ENCODE data around the gene PNPLA3. TPM values are rescaled to one million over a fixed set of nuclear protein-coding genes. Genes with fewer than 3 reads are reported as not detected.

PNPLA3 gene
- total RNA-seq, 1 experiment from 2014 or later: 4.9 TPM

DNA sequence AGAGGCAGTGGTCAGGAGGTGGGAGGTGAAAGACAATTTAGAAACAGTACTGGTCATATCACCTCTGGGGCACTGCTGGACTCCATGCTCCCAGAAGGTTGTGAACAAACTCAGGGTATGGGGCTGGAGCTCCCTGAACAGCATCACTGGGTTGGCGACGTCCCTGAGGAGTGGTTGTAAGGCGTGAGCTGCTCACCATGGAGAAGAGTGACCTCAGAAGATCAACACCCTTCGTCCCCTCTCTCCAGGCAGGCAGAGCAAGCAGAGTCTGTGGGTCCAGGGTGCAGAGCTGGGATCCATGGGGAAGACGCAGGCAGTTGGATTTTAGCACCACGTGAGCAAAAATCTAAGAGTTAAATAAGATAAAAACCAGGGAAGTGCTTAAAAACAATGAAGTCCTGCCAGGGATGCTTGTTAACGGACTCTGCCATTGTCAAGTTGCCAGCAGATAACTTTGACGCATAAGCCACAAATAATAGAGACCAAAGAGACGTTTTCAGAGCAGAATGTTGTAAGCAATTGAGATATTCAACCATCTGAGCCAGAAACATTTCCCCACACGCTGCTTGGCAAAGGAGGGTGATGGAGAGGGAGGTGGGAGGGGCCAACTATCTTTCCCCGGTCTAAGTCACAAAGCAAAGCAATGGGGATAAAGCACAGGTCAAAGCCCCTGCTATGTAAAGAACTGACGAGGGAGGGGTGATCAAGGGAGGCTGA is 45.4 kb upstream of the PNPLA3 start:
- TF ChIP-seq TCF7L2 (IDR thresholded peaks at IDR 0.05; ENCODE audit: low read depth, low read length): no peak
- TF ChIP-seq, protein P1, sequence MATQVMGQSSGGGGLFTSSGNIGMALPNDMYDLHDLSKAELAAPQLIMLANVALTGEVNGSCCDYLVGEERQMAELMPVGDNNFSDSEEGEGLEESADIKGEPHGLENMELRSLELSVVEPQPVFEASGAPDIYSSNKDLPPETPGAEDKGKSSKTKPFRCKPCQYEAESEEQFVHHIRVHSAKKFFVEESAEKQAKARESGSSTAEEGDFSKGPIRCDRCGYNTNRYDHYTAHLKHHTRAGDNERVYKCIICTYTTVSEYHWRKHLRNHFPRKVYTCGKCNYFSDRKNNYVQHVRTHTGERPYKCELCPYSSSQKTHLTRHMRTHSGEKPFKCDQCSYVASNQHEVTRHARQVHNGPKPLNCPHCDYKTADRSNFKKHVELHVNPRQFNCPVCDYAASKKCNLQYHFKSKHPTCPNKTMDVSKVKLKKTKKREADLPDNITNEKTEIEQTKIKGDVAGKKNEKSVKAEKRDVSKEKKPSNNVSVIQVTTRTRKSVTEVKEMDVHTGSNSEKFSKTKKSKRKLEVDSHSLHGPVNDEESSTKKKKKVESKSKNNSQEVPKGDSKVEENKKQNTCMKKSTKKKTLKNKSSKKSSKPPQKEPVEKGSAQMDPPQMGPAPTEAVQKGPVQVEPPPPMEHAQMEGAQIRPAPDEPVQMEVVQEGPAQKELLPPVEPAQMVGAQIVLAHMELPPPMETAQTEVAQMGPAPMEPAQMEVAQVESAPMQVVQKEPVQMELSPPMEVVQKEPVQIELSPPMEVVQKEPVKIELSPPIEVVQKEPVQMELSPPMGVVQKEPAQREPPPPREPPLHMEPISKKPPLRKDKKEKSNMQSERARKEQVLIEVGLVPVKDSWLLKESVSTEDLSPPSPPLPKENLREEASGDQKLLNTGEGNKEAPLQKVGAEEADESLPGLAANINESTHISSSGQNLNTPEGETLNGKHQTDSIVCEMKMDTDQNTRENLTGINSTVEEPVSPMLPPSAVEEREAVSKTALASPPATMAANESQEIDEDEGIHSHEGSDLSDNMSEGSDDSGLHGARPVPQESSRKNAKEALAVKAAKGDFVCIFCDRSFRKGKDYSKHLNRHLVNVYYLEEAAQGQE (IDR thresholded peaks at IDR 0.05; ENCODE audit: insufficient read depth in 1 of 2, low read depth in 2 of 2, low read length in 1 of 2): no peak
- no peak for TF ChIP-seq POLR2AphosphoS5 (IDR thresholded peaks at IDR 0.05; ENCODE audit: low read depth, low read length)
- TF ChIP-seq SIN3A (IDR thresholded peaks at IDR 0.05; ENCODE audit: borderline replicate concordance, insufficient read depth, low read depth, low read length): no peak
- TF ChIP-seq, protein P2, sequence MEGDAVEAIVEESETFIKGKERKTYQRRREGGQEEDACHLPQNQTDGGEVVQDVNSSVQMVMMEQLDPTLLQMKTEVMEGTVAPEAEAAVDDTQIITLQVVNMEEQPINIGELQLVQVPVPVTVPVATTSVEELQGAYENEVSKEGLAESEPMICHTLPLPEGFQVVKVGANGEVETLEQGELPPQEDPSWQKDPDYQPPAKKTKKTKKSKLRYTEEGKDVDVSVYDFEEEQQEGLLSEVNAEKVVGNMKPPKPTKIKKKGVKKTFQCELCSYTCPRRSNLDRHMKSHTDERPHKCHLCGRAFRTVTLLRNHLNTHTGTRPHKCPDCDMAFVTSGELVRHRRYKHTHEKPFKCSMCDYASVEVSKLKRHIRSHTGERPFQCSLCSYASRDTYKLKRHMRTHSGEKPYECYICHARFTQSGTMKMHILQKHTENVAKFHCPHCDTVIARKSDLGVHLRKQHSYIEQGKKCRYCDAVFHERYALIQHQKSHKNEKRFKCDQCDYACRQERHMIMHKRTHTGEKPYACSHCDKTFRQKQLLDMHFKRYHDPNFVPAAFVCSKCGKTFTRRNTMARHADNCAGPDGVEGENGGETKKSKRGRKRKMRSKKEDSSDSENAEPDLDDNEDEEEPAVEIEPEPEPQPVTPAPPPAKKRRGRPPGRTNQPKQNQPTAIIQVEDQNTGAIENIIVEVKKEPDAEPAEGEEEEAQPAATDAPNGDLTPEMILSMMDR (IDR thresholded peaks at IDR 0.05): no peak

DNA sequence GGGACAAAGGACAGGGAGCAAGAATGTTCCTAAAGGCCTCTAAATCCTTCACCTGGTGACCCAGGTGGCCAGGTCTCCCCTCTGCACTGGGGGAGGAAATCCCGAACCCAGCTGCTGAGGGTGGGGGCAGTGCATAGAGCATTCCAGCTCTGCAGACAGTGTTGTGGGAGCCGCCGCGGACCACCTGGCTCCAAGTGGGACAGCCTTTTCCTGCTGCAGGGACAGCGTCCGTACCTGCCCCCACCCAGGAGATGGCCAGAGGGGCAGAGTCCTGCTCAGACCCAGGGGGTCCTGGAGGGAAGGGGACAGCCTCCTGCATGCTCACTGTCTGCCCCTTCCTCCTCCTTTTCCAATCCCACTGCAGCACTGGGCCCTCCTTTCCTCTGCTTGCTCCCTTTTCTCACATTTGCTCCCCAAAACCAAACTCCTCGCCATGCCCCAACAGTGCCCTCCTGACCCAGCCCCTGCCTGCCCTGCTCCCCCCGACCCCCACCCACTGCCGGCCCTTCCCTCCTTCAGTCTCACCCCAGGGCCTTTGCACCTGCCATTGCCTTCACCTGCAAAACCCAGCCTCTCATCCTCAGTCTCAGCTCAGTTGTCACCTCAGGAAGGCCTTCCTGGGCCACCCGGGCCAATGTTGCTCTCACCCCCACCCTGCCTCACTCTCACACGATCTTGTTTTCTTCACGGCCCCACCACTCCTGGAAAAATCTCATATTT is 44.6 kb upstream of the PNPLA3 start:
- Histone ChIP-seq H3K9me3 (ENCODE audit: control insufficient read depth, insufficient read depth, low read depth, low read length) (no peaks in the 10 kb centered on the region), H3K27ac (ENCODE audit: low read length) (no peak overlapping the region), H3K36me3 (ENCODE audit: control insufficient read depth, insufficient read depth, low read length) (no peaks in the 10 kb centered on the region), H3K27me3 (ENCODE audit: control insufficient read depth, insufficient read depth, low read length) (no peaks in the 10 kb centered on the region; the same call in 1 of the 2 replicates), H3K4me3 (ENCODE audit: low read depth in 2 of 2, low read length in 2 of 2) (no peak overlapping the region), H3K4me1 (ENCODE audit: control insufficient read depth, insufficient read depth, low read length) (no peaks in the 10 kb centered on the region)
- in situ Hi-C loops (cut with HindIII; ENCODE audit: low pct_unique_long_range_greater_than_20kb, low sequenced_read_pairs): no loop called here
- intact Hi-C loops (cut with micrococcal nuclease; ENCODE audit: unreplicated experiment): no loop called here
- ChIA-PET POLR2A (no interaction called here), CTCF (no interaction called here)
- TF ChIP-seq TCF7L2 (IDR thresholded peaks at IDR 0.05; ENCODE audit: low read depth, low read length) (no peak), SIN3A (IDR thresholded peaks at IDR 0.05; ENCODE audit: borderline replicate concordance, insufficient read depth, low read depth, low read length) (no peak), POLR2AphosphoS5 (IDR thresholded peaks at IDR 0.05; ENCODE audit: low read depth, low read length) (no peak)
- TF ChIP-seq, protein P1 (IDR thresholded peaks at IDR 0.05; ENCODE audit: insufficient read depth in 1 of 2, low read depth in 2 of 2, low read length in 1 of 2): no peak
- TF ChIP-seq, protein P2 (IDR thresholded peaks at IDR 0.05): no peak
- ATAC-seq (no peak), DNase-seq (ENCODE audit: low read depth, low spot score) (no peak)
- no TSS peak for BruUV-seq (replicated peaks)

More for the DNA sequence above, 45.4 kb upstream of the PNPLA3 start:
- no peaks in the 10 kb centered on the region; the same call in 1 of the 2 replicates for H3K27me3 ChIP-seq (ENCODE audit: control insufficient read depth, insufficient read depth, low read length)
- H3K9me3 ChIP-seq (ENCODE audit: control insufficient read depth, insufficient read depth, low read depth, low read length): no peaks in the 10 kb centered on the region
- ChIA-PET CTCF (no interaction called here), POLR2A (no interaction called here)
- intact Hi-C loops (cut with micrococcal nuclease; ENCODE audit: unreplicated experiment) (no loop called here), in situ Hi-C loops (cut with HindIII; ENCODE audit: low pct_unique_long_range_greater_than_20kb, low sequenced_read_pairs) (no loop called here)
- no peaks in the 10 kb centered on the region for H3K4me1 ChIP-seq (ENCODE audit: control insufficient read depth, insufficient read depth, low read length)
- BruUV-seq (replicated peaks): no TSS peak
- no peaks in the 10 kb centered on the region for H3K36me3 ChIP-seq (ENCODE audit: control insufficient read depth, insufficient read depth, low read length)
- no peak overlapping the region for H3K27ac ChIP-seq (ENCODE audit: low read length)
- no peak for ATAC-seq
- no peak overlapping the region for H3K4me3 ChIP-seq (ENCODE audit: low read depth in 2 of 2, low read length in 2 of 2)
- DNase-seq (ENCODE audit: low read depth, low spot score): no peak

All from Panc1 (cell line).